H1 (cell line): ENCODE measurements around the gene SOX6. TPM values are rescaled to one million over a fixed set of nuclear protein-coding genes. Genes with fewer than 3 reads are reported as not detected.

Source experiments
- CTCF ChIA-PET: fragments of 300-600 bp; sonication (Branson Sonifier 250); formaldehyde crosslinking; loops from one replicate; lab custom pipeline; 2021; ENCODE audit not compliant: partially characterized antibody; lab: Charles Lee
- POLR2A ChIA-PET: fragments of 300-600 bp; sonication (Branson Sonifier 250); formaldehyde crosslinking; loops from one replicate; lab custom pipeline; 2021; ENCODE audit warnings: inconsistent platforms; ENCODE audit not compliant: partially characterized antibody; lab: Charles Lee
- DNase-seq, 2 experiments: peaks; one replicate each; pipeline versions ENCODE4 v3.0.0 to v3.0.0-alpha.2; 2010 to 2022; ENCODE audit warnings: low spot score in 2 of 2, low read depth in 1 of 2, mixed read lengths in 1 of 2
- FAIRE-seq: peaks from 2 replicates; lab custom pipeline; 2011; peaks lifted over from hg19 to GRCh38; lab: Jason Lieb, UNC
- H2AFZ ChIP-seq: 2 replicates; pipeline ENCODE4 v1.8.1; 2012; ENCODE audit warnings: low read length, inconsistent platforms
- H2AK5ac ChIP-seq: 2 replicates; pipeline ENCODE4 v1.6.1; 2013; ENCODE audit warnings: low read depth, low read length
- H2BK120ac ChIP-seq: replicated peaks from 2 replicates; pipeline ENCODE3; 2013; ENCODE audit warnings: low read depth, low read length, inconsistent platforms
- H2BK12ac ChIP-seq: 2 replicates; pipeline ENCODE4 v1.6.1; 2013; ENCODE audit warnings: low read depth, low read length
- H2BK15ac ChIP-seq: 2 replicates; pipeline ENCODE4 v1.6.1; 2013; ENCODE audit warnings: low read length
- H2BK20ac ChIP-seq: 2 replicates; pipeline ENCODE4 v1.6.1; 2013; ENCODE audit warnings: low read length
- H2BK5ac ChIP-seq: 2 replicates; pipeline ENCODE4 v1.6.1; 2013; ENCODE audit warnings: low read depth, low read length
- H3K14ac ChIP-seq: 2 replicates; pipeline ENCODE4 v1.6.1; 2013; ENCODE audit warnings: inconsistent platforms; ENCODE audit not compliant: insufficient read length
- H3K18ac ChIP-seq: 2 replicates; pipeline ENCODE4 v1.6.1; 2013; ENCODE audit warnings: low read length; ENCODE audit errors: extremely low read depth
- H3K23ac ChIP-seq: 2 replicates; pipeline ENCODE4 v1.6.1; 2013; ENCODE audit warnings: inconsistent platforms; ENCODE audit not compliant: insufficient read length
- H3K23me2 ChIP-seq: 2 replicates; pipeline ENCODE4 v1.6.1; 2013; ENCODE audit warnings: low read depth, low read length
- H3K27ac ChIP-seq: 2 replicates; pipeline ENCODE4 v1.6.1; 2011; ENCODE audit warnings: low read depth, low read length, inconsistent platforms
- H3K27me3 ChIP-seq, 4 experiments: replicated peaks in 1 of 4; 1 replicate in 1 of 4; 2 replicates in 3 of 4; pipeline versions ENCODE4 v1.6.1 to v1.8.1; 2011 to 2013; ENCODE audit warnings: low read length in 3 of 4, mild to moderate bottlenecking in 3 of 4, inconsistent platforms in 2 of 4, mixed read lengths in 2 of 4, moderate library complexity in 1 of 4; ENCODE audit not compliant: control insufficient read depth in 3 of 4, insufficient read depth in 3 of 4; ENCODE audit errors: extremely low read depth in 1 of 4
- H3K36me3 ChIP-seq, 4 experiments: 2 replicates each; pipeline versions ENCODE4 v1.6.1 to v1.8.1; 2011 to 2013; ENCODE audit warnings: mild to moderate bottlenecking in 4 of 4, low read length in 3 of 4, moderate library complexity in 2 of 4, control low read depth in 1 of 4, inconsistent platforms in 1 of 4; ENCODE audit not compliant: insufficient read depth in 4 of 4, control insufficient read depth in 2 of 4
- H3K4ac ChIP-seq: replicated peaks from 2 replicates; pipeline ENCODE3; 2013; ENCODE audit warnings: low read length, low read depth, mixed read lengths, inconsistent platforms; ENCODE audit not compliant: insufficient read length
- H3K4me1 ChIP-seq, 4 experiments: replicated peaks in 1 of 4; 1 replicate in 1 of 4; 2 replicates in 3 of 4; pipeline versions ENCODE4 v1.6.1 to v1.8.1; 2011 to 2013; ENCODE audit warnings: low read length in 3 of 4, inconsistent platforms in 2 of 4, mixed read lengths in 1 of 4; ENCODE audit not compliant: insufficient read depth in 4 of 4, control insufficient read depth in 3 of 4
- H3K4me2 ChIP-seq, 2 experiments: 2 replicates each; pipeline versions ENCODE4 v1.6.1 to v1.8.1; 2011 to 2013; ENCODE audit warnings: low read depth in 2 of 2, low read length in 2 of 2, control low read depth in 1 of 2, inconsistent platforms in 1 of 2, mild to moderate bottlenecking in 1 of 2; ENCODE audit not compliant: insufficient read depth in 1 of 2
- H3K4me3 ChIP-seq, 4 experiments: fragments of 200-600, 300-600 bp in 1 of 4; sonication (generic), shearing (Covaris generic), sonication (Bioruptor Twin) in 1 of 4; 2 replicates each; pipeline versions ENCODE4 v1.5.1 to v1.8.1; 2011 to 2016; ENCODE audit warnings: low read length in 4 of 4, low read depth in 3 of 4, control low read depth in 2 of 4, inconsistent platforms in 2 of 4, mild to moderate bottlenecking in 2 of 4, mixed read lengths in 1 of 4, moderate library complexity in 1 of 4; ENCODE audit not compliant: insufficient read depth in 2 of 4; ENCODE audit errors: extremely low read depth in 1 of 4
- H3K56ac ChIP-seq: replicated peaks from 2 replicates; pipeline ENCODE3; 2013; ENCODE audit warnings: low read depth, mild to moderate bottlenecking, mixed read lengths, low read length, inconsistent platforms; ENCODE audit not compliant: insufficient read length
- H3K79me1 ChIP-seq: 2 replicates; pipeline ENCODE4 v1.6.1; 2013; ENCODE audit warnings: low read depth, low read length, control low read depth
- H3K79me2 ChIP-seq, 2 experiments: 2 replicates each; pipeline versions ENCODE4 v1.6.1 to v1.8.1; 2012 to 2013; ENCODE audit warnings: low read length in 2 of 2, mild to moderate bottlenecking in 2 of 2, inconsistent platforms in 1 of 2; ENCODE audit not compliant: insufficient read depth in 2 of 2, control insufficient read depth in 1 of 2
- H3K9ac ChIP-seq, 4 experiments: replicated peaks in 1 of 4; 1 replicate in 1 of 4; 2 replicates in 3 of 4; pipeline versions ENCODE4 v1.6.1 to v1.8.1; 2011 to 2013; ENCODE audit warnings: low read depth in 3 of 4, low read length in 3 of 4, control low read depth in 2 of 4, mild to moderate bottlenecking in 2 of 4, moderate library complexity in 2 of 4, inconsistent platforms in 1 of 4; ENCODE audit errors: extremely low read depth in 1 of 4
- H3K9me3 ChIP-seq, 2 experiments: 2 replicates each; pipeline versions ENCODE4 v1.6.1 to v1.8.1; 2012 to 2013; ENCODE audit warnings: mild to moderate bottlenecking in 2 of 2, moderate library complexity in 2 of 2, control low read depth in 1 of 2, inconsistent platforms in 1 of 2, low read depth in 1 of 2, low read length in 1 of 2, mixed read lengths in 1 of 2; ENCODE audit not compliant: insufficient read depth in 2 of 2
- H4K20me1 ChIP-seq, 2 experiments: replicated peaks in 1 of 2; 2 replicates each; pipeline versions ENCODE3 to v1.8.1; 2011 to 2013; ENCODE audit warnings: inconsistent platforms in 2 of 2, low read length in 2 of 2, mild to moderate bottlenecking in 1 of 2; ENCODE audit not compliant: insufficient read depth in 2 of 2, control insufficient read depth in 1 of 2
- H4K5ac ChIP-seq: 2 replicates; pipeline ENCODE4 v1.6.1; 2013; ENCODE audit warnings: low read length, low read depth, mixed read lengths, inconsistent platforms; ENCODE audit not compliant: insufficient read length
- H4K8ac ChIP-seq: 2 replicates; pipeline ENCODE4 v1.8.0; 2013; ENCODE audit warnings: mild to moderate bottlenecking, moderate library complexity, low read length, inconsistent platforms; ENCODE audit not compliant: insufficient read depth; ENCODE audit errors: extremely low read depth
- H4K91ac ChIP-seq: replicated peaks from 2 replicates; pipeline ENCODE3; 2013; ENCODE audit warnings: low read length, mixed read lengths, inconsistent platforms; ENCODE audit not compliant: insufficient read length
- CEBPB ChIP-seq: IDR thresholded peaks from 2 replicates; pipeline ENCODE4 v1.6.1; 2012; ENCODE audit warnings: low read depth, low read length
- TAF1 ChIP-seq: IDR thresholded peaks from 2 replicates; pipeline ENCODE4 v1.6.1; 2011; ENCODE audit warnings: mild to moderate bottlenecking, low read depth, low read length
- WGBS, 2 experiments: shearing (Covaris generic) in 1 of 2; methylation state at CpG; one replicate each; pipeline versions ENCODE4 v1.1.6 to v1.1.7; 2013 to 2015; ENCODE audit warnings: low lambda C conversion rate in 2 of 2, mixed read lengths in 2 of 2, inconsistent platforms in 1 of 2, low coverage in 1 of 2, missing lambda C conversion rate in 1 of 2; ENCODE audit not compliant: insufficient replicate concordance in 2 of 2, insufficient coverage in 1 of 2, insufficient read length in 1 of 2; ENCODE audit errors: extremely low coverage in 1 of 2, missing lambda C conversion rate in 1 of 2; 5-methylcytosine and 5-hydroxymethylcytosine counted together
- polyA plus RNA-seq, 7 experiments: library from polyadenylated mRNA; depleted of rRNA in 3 of 7; stranded (reverse) in 5 of 7; unstranded in 2 of 7; fragments of >200 nt in 5 of 7; fragments of 200-250 nt in 2 of 7; gene quantifications; 1 replicate in 5 of 7; 2 replicates in 1 of 7; 4 replicates in 1 of 7; pipeline versions ENCODE4 v1.2.1 to v1.2.3, GENCODE V29; 2011 to 2013; ENCODE audit warnings: missing spikeins in 2 of 7, mixed read lengths in 2 of 7
- total RNA-seq: library from RNA; stranded (reverse); fragmentation: NEBNext Ultra II Directional; extraction: Animal tissue kit (Norgen Biotek cat#: 25700); gene quantifications from 2 replicates; pipeline ENCODE4 v1.2.1, GENCODE V29; 2021

The SOX6 gene
- total and polyA plus RNA-seq, 2 of the 8 experiments (the other 6 are each of a cell fraction or from before 2014, with no cell fraction given), result 0.09 TPM; not detected in 1

DNA sequence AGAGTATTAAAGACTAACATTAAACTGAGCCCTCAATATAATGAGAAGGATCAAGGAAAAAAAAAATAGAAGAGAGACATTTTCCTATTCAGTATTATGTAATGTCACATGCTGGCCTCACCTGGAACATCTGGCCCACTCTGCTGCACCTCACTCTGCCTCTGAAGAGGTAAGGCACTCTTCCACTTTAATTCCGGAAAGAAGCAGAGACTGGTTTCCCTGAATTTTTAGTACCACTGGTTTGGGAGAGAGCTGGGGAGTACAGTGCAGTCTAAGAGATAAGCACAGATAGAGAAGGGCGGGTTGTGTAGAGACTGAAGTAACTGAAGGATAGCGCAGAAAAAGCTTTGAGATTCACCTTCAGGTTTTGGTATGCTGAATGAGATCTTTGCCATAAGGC is 178.7 kb downstream of the SOX6 start:
- Histone ChIP-seq H3K27me3 (no peaks in the 10 kb centered on the region), H3K36me3 (no peaks in the 10 kb centered on the region), H3K9me3 (no peaks in the 10 kb centered on the region), H4K5ac (no peak overlapping the region), H3K4me3 (no peak overlapping the region), H2AFZ (peak overlapping the region; percentile 72; the same call in 1 of the 2 replicates), H3K23me2 (no peaks in the 10 kb centered on the region; the same call in 1 of the 2 replicates), H3K56ac (no peak overlapping the region), H2BK15ac (no peak overlapping the region), H3K27ac (no peak overlapping the region), H3K23ac (no peak overlapping the region), H4K20me1 (no peaks in the 10 kb centered on the region), H2BK120ac (no peak overlapping the region), H3K4me1 (peaks cover 0 to 5% (median 1%) of the 10 kb centered on the region in 4 experiments; a peak in 3 of 7 replicates), H4K8ac (no peak overlapping the region), H3K9ac (no peak overlapping the region), H3K18ac (no peak overlapping the region), H3K4me2 (no peak overlapping the region), H2BK20ac (0 out of 2 replicates have a peak overlapping the region, but pooled peaks have one; percentile 11), H3K4ac (no peak overlapping the region), H2BK12ac (no peak overlapping the region), H2AK5ac (no peak overlapping the region), H3K79me1 (no peaks in the 10 kb centered on the region), H3K14ac (no peak overlapping the region), H3K79me2 (no peaks in the 10 kb centered on the region), H4K91ac (no peak overlapping the region), H2BK5ac (no peak overlapping the region)
- FAIRE-seq (no peak), DNase-seq (no peak)
- POLR2A ChIA-PET, result interaction anchor here (2.0 kb wide), 1 partner anchor 9 kb away, joined by 4 read pairs; no protein-coding TSS in a partner anchor
- TF ChIP-seq TAF1 (no peak), CEBPB (peak; percentile 54; the same call in 1 of the 2 replicates)
- 87% methylated on average over 3 of the region's 3 CpGs; no CpG with 5 or more reads in 1 of the 2 experiments for WGBS, 2 experiments
- CTCF ChIA-PET, result interaction anchor here (1.1 to 1.6 kb wide), 3 partner anchors 14 to 436 kb away, joined by 3 read pairs; no protein-coding TSS in a partner anchor
